K562 (cell line): ENCODE results near the gene RSU1. TPM values are rescaled to one million over a fixed set of nuclear protein-coding genes. Genes with fewer than 3 reads are reported as not detected.

ENCODE experiments used
- ATAC-seq: fragments of 200-7000 bp; cut with Tn5 transposase; 3 replicates; pipeline ENCODE4 v1.9.1; 2020; ENCODE audit warnings: moderate library complexity
- BruUV-seq: library from RNA; stranded (reverse); fragments of 400-500 nt; replicated peaks from 2 replicates; lab custom pipeline; 2021; lab: Mats Ljungman, UMichigan
- CTCF ChIA-PET: fragments of 300-600 bp; formaldehyde crosslinking; extraction: SDS; loops from one replicate; lab custom pipeline; 2021; ENCODE audit warnings: low intra/inter-chr PET ratio; lab: Yijun Ruan, JAX
- POLR2A ChIA-PET: fragments of 300-600, 350-650 bp; sonication (Branson Sonifier 250); formaldehyde crosslinking; extraction: SDS; loops from one replicate; lab custom pipeline; 2021; ENCODE audit warnings: antibody characterized with exemption, inconsistent platforms; lab: Yijun Ruan, JAX
- DNase-seq, 4 experiments: peaks; one replicate each; pipeline versions ENCODE4 v3.0.0 to v3.0.0-alpha.2; 2011 to 2018; ENCODE audit warnings: low spot score in 3 of 4, mixed read lengths in 3 of 4; ENCODE audit errors: extremely low read depth in 1 of 4
- FAIRE-seq: peaks from 2 replicates; lab custom pipeline; 2011; peaks lifted over from hg19 to GRCh38; lab: Jason Lieb, UNC
- H2AFZ ChIP-seq: 2 replicates; pipeline ENCODE4 v1.6.0; 2011; ENCODE audit warnings: low read depth, low read length, control low read depth, inconsistent platforms
- H3K27ac ChIP-seq: fragments of 200-600 bp; 3 replicates; pipeline ENCODE4 v1.8.0; 2011; ENCODE audit warnings: low read depth, mild to moderate bottlenecking, control low read depth, inconsistent platforms, low read length, moderate library complexity, mixed read lengths; ENCODE audit errors: extremely low read depth
- H3K27me3 ChIP-seq, 2 experiments: fragments of 300-600 bp in 1 of 2; 2 replicates in 1 of 2; 3 replicates in 1 of 2; pipeline versions ENCODE4 v1.6.0 to v1.8.0; 2011; ENCODE audit warnings: inconsistent platforms in 2 of 2, low read length in 2 of 2, mild to moderate bottlenecking in 1 of 2, mixed read lengths in 1 of 2, moderate library complexity in 1 of 2; ENCODE audit not compliant: control insufficient read depth in 2 of 2, insufficient read depth in 2 of 2
- H3K36me3 ChIP-seq: fragments of 300-600 bp; 3 replicates; pipeline ENCODE4 v1.8.0; 2011; ENCODE audit warnings: mild to moderate bottlenecking, low read length, inconsistent platforms; ENCODE audit not compliant: control insufficient read depth, insufficient read depth
- H3K4me1 ChIP-seq, 2 experiments: fragments of 200-600 bp in 1 of 2; replicated peaks in 1 of 2; 2 replicates in 1 of 2; 3 replicates in 1 of 2; pipeline versions ENCODE4 v1.5.1 to v1.8.0; 2011; ENCODE audit warnings: inconsistent platforms in 2 of 2, low read length in 2 of 2, mild to moderate bottlenecking in 1 of 2, mixed read lengths in 1 of 2, moderate library complexity in 1 of 2; ENCODE audit not compliant: control insufficient read depth in 2 of 2, insufficient read depth in 2 of 2
- H3K4me2 ChIP-seq: 2 replicates; pipeline ENCODE4 v1.6.1; 2011; ENCODE audit warnings: low read length, control low read depth, inconsistent platforms, mixed read lengths; ENCODE audit not compliant: insufficient read depth
- H3K4me3 ChIP-seq: fragments of 200-600 bp; sonication (generic), shearing (Covaris generic); 2 replicates; pipeline ENCODE4 v1.5.1; 2016; ENCODE audit warnings: control low read depth, inconsistent platforms
- H3K79me2 ChIP-seq: fragments of 200-600 bp; 3 replicates; pipeline ENCODE4 v1.8.0; 2011; ENCODE audit warnings: low read length, inconsistent platforms; ENCODE audit not compliant: control insufficient read depth, insufficient read depth
- H3K9ac ChIP-seq, 2 experiments: 2 replicates each; pipeline versions ENCODE4 v1.6.0 to v1.6.1; 2011; ENCODE audit warnings: low read depth in 2 of 2, low read length in 2 of 2, control low read depth in 1 of 2, inconsistent platforms in 1 of 2, mild to moderate bottlenecking in 1 of 2, mixed read lengths in 1 of 2; ENCODE audit not compliant: insufficient read depth in 1 of 2
- H3K9me1 ChIP-seq: one replicate; pipeline ENCODE4 v1.6.0; 2011; ENCODE audit warnings: inconsistent platforms, mild to moderate bottlenecking, low read length, moderate library complexity; ENCODE audit not compliant: control insufficient read depth, insufficient read depth
- H3K9me3 ChIP-seq: replicated peaks from 2 replicates; pipeline ENCODE4 v1.5.1; 2011; ENCODE audit warnings: low read depth, low read length, inconsistent platforms; ENCODE audit not compliant: control insufficient read depth, insufficient read depth
- H4K20me1 ChIP-seq: replicated peaks from 2 replicates; pipeline ENCODE4 v1.6.1; 2011; ENCODE audit warnings: low read length, inconsistent platforms, mixed read lengths; ENCODE audit not compliant: control insufficient read depth, insufficient read depth
- BRF1 ChIP-seq: IDR thresholded peaks from 3 replicates; pipeline ENCODE4 v1.6.1; 2011; ENCODE audit warnings: borderline replicate concordance, mild to moderate bottlenecking; ENCODE audit not compliant: insufficient read length; ENCODE audit errors: extremely low read depth
- ELF4 ChIP-seq: fragments of 450-650 bp; formaldehyde crosslinking; IDR thresholded peaks from 2 replicates; pipeline ENCODE4 v1.4.0; 2022; ENCODE audit warnings: missing genetic modification characterization
- EP300 ChIP-seq: IDR thresholded peaks from 2 replicates; pipeline ENCODE4 v1.6.1; 2012; ENCODE audit warnings: low read length, improper control_type of control experiment
- GABPB2 ChIP-seq: fragments of 250-450 bp; sonication (Bioruptor Pico); conservative IDR thresholded peaks from 2 replicates; pipeline ENCODE4 v1.5.1; 2021; ENCODE audit warnings: mild to moderate bottlenecking
- NFATC3 ChIP-seq: fragments of 450-650 bp; IDR thresholded peaks from 2 replicates; pipeline ENCODE4 v1.6.1; 2017; ENCODE audit warnings: mild to moderate bottlenecking
- NR3C1 ChIP-seq: sonication (generic); formaldehyde crosslinking; IDR thresholded peaks from 2 replicates; pipeline ENCODE4 v1.8.1; 2022; ENCODE audit warnings: missing genetic modification reagents
- OTX1 ChIP-seq: fragments of 450-650 bp; formaldehyde crosslinking; IDR thresholded peaks from 2 replicates; pipeline ENCODE4 v1.4.0; 2022; ENCODE audit warnings: mild to moderate bottlenecking
- PKNOX1 ChIP-seq: fragments of 450-650 bp; IDR thresholded peaks from 2 replicates; pipeline ENCODE4 v1.6.1; 2016
- PML ChIP-seq: IDR thresholded peaks from 2 replicates; pipeline ENCODE4 v1.6.1; 2012; ENCODE audit warnings: low read length, inconsistent platforms
- RHOXF2B ChIP-seq: fragments of 250-450 bp; sonication (Bioruptor Pico); conservative IDR thresholded peaks from 2 replicates; pipeline ENCODE4 v1.5.1; 2021
- SAFB2 ChIP-seq: fragments of 200-400 bp; formaldehyde crosslinking; IDR thresholded peaks from 2 replicates; pipeline ENCODE4 v1.6.1; 2018; ENCODE audit warnings: borderline replicate concordance, low read length, low read depth, moderate library complexity; ENCODE audit not compliant: severe bottlenecking
- SPI1 ChIP-seq: IDR thresholded peaks from 2 replicates; pipeline ENCODE4 v1.6.1; 2011; ENCODE audit warnings: low read depth, low read length, control low read depth, borderline replicate concordance
- TCF15 ChIP-seq: fragments of 250-450 bp; sonication (Bioruptor Pico); IDR thresholded peaks from 2 replicates; pipeline ENCODE4 v1.8.0; 2022; ENCODE audit warnings: moderate library complexity, mild to moderate bottlenecking, inconsistent platforms
- VEZF1 ChIP-seq: fragments of 200-800 bp; sonication (Bioruptor generic); IDR thresholded peaks from 2 replicates; pipeline ENCODE4 v1.6.1; 2017; ENCODE audit warnings: missing genetic modification characterization, missing compliant biosample characterization
- ZNF408 ChIP-seq: fragments of 250-450 bp; sonication (Bioruptor Pico); IDR thresholded peaks from 2 replicates; pipeline ENCODE4 v1.4.0; 2020; ENCODE audit warnings: low read depth, mild to moderate bottlenecking, moderate library complexity
- ZNF75A ChIP-seq: fragments of 450-650 bp; formaldehyde crosslinking; IDR thresholded peaks from 2 replicates; pipeline ENCODE4 v1.4.0; 2020; ENCODE audit warnings: mild to moderate bottlenecking
- WGBS: fragments of 100-300 bp; shearing (Covaris generic); methylation state at CpG from one replicate; pipeline ENCODE4 v1.1.6; 2016; ENCODE audit warnings: low coverage, mixed read lengths; ENCODE audit not compliant: insufficient coverage; ENCODE audit errors: missing lambda C conversion rate; 5-methylcytosine and 5-hydroxymethylcytosine counted together
- in situ Hi-C: fragments of 300-500 bp; cut with MboI; formaldehyde crosslinking; loops from 4 replicates; pipeline ENCODE4 v1.15.0; 2018; ENCODE audit warnings: inconsistent platforms, mixed read lengths
- intact Hi-C: fragments of 100-400 bp; cut with micrococcal nuclease; formaldehyde crosslinking; loops from 2 replicates; pipeline ENCODE4 v1.14.2; 2022
- polyA plus RNA-seq, 8 experiments: library from polyadenylated mRNA; depleted of rRNA in 4 of 8; stranded (reverse) in 5 of 8; unstranded in 3 of 8; fragments of >200 nt; fragmentation: Nextera tagmentation in 2 of 8; fragmentation: Illumina TruSeq in 1 of 8; extraction: Ambion mirVana in 2 of 8; extraction: Trizol in 1 of 8; gene quantifications; 2 replicates each; pipeline versions ENCODE4 v1.2.1 to v1.2.3, GENCODE V29; 2011 to 2014; ENCODE audit warnings: inconsistent platforms in 1 of 8, missing spikeins in 1 of 8
- total RNA-seq, 7 experiments: library from RNA; depleted of rRNA in 6 of 7; stranded (reverse); fragments of >200 nt in 6 of 7; fragmentation: Illumina TruSeq in 2 of 7; extraction: Trizol in 2 of 7; gene quantifications; 2 replicates each; pipeline versions ENCODE4 v1.2.1 to v1.2.3, GENCODE V29; 2011 to 2021; ENCODE audit warnings: low replicate concordance in 1 of 7

RSU1 gene
- total and polyA plus RNA-seq, 9 of the 15 experiments (the other 6 are each of a cell fraction or from before 2014, with no cell fraction given) = 18.8 to 67.3 (median 31.5) TPM

GRCh38 chr10:16566202-16566805 is 250.9 kb downstream of the RSU1 start (continued):
- peak; percentile 33; the same call in 1 of the 2 replicates for TF ChIP-seq VEZF1 (CRISPR knock-in tag)
- TF ChIP-seq PKNOX1 = peak; percentile 16; the same call in 1 of the 2 replicates
- TF ChIP-seq ELF4 (CRISPR knock-in tag) = 0 out of 2 replicates have a peak, but pooled peaks have one; percentile 37
- peak; percentile 29; the same call in 1 of the 2 replicates for TF ChIP-seq OTX1 (CRISPR knock-in tag)
- peak; percentile 29; the same call in 1 of the 2 replicates for TF ChIP-seq SPI1
- TF ChIP-seq, all 486 proteins: peak for 10

GRCh38 chr10:16565604-16566003 is 251.6 kb downstream of the RSU1 start:
- Histone ChIP-seq H3K9ac (no peak overlapping the region), H3K9me3 (no peaks in the 10 kb centered on the region), H3K27me3 (peaks cover 0 to 3% of the 10 kb centered on the region in 2 experiments; a peak in 2 of 5 replicates), H3K4me2 (no peak overlapping the region), H3K27ac (no peak overlapping the region), H3K36me3 (no peaks in the 10 kb centered on the region), H2AFZ (no peak overlapping the region), H3K79me2 (no peaks in the 10 kb centered on the region), H4K20me1 (no peaks in the 10 kb centered on the region), H3K4me3 (no peak overlapping the region), H3K9me1 (no peaks in the 10 kb centered on the region), H3K4me1 (no peaks in the 10 kb centered on the region)
- ChIA-PET POLR2A (no interaction called here), CTCF (no interaction called here)
- in situ Hi-C loops = no loop called here
- intact Hi-C loops = no loop called here
- no peak for TF ChIP-seq RHOXF2B (CRISPR knock-in tag)
- no peak for TF ChIP-seq NFATC3
- no peak for TF ChIP-seq ZNF75A (CRISPR knock-in tag)
- no peak for TF ChIP-seq PML
- no peak for TF ChIP-seq BRF1
- TF ChIP-seq TCF15 (CRISPR knock-in tag) = no peak
- no peak for TF ChIP-seq EP300
- TF ChIP-seq NR3C1 = no peak
- no peak for TF ChIP-seq ZNF408 (CRISPR knock-in tag)
- TF ChIP-seq SAFB2 = no peak
- no peak for TF ChIP-seq GABPB2
- WGBS = 15% methylated on average over 3 of the region's 3 CpGs
- FAIRE-seq (no peak), DNase-seq (no peak), ATAC-seq (no peak)
- BruUV-seq = no TSS peak
